GM18868 (cell line): Measurements from ENCODE around the gene CELF2.
A peak's percentile ranks its signal among the peaks of the same experiment; 100 is the strongest.

Source experiments
- ATAC-seq: cut with Tn5 transposase; IDR thresholded peaks from one replicate; pipeline ENCODE4 v1.9.1; 2021; ENCODE audit warnings: mild to moderate bottlenecking, moderate library complexity; ENCODE audit not compliant: unreplicated experiment

Gene CELF2

DNA sequence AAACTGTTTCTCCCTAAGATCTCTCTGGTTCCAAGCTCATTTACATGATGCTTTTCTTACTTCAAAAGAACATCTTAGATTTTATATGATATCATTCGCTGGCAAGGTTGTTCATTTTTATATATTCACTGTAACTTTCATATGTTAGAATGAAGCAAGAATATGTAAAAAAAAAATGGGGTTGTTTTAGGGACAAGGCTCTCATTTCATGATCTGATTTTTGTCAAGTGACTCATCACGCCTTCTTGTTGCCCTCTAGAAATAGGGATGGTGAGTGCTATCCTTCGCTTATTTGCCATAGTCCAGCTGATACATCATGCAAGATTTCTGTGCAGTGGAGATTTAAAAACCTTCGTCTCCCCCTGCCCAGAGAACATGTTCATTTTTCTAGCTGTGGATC is 14.0 kb upstream of the CELF2 start:
- ATAC-seq, result no peak

DNA sequence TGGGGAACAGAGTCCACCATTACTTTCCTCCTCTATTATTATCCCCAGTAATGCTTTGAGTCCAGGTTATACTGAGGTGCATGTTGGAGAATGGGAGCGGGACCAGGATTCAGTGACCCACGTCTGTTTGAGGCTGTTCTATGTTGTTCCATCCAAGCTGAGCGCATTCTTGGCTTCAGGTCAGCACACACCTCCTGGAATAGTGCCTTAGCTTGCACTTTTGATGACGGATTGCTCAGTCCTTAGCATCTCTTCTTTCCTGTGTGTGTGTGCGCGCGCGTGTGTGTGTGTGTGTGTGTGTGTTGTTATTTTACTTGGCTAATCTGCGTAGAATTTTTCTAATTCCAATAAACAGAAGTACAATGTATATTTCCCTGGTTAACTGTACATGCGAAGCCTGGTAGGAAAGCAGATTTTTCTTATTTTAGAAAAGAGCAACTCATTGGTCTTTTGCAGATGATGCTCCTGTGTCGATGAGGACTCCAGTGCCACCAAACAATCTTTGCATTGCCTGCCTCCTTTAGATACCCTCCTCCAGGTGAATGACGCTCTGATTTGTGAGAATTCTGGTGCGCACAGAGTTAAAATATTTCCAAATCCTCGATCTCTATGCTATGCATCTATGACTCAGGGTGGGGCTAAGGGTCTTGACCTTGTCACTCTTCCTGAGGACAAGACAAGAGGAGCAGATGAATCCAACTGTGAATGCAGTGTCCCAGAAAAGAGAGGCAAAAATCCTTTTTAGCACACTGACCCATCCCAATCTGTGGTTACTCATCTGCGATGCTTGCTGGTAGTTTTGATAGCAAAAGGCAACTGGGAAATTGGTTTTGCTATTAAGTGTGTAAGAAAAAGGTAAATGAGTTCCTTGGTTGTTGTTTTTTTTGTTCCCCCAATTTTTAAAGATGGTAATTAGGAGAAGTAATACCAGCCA is 13.3 kb upstream of the CELF2 start:
- ATAC-seq, result no peak

DNA sequence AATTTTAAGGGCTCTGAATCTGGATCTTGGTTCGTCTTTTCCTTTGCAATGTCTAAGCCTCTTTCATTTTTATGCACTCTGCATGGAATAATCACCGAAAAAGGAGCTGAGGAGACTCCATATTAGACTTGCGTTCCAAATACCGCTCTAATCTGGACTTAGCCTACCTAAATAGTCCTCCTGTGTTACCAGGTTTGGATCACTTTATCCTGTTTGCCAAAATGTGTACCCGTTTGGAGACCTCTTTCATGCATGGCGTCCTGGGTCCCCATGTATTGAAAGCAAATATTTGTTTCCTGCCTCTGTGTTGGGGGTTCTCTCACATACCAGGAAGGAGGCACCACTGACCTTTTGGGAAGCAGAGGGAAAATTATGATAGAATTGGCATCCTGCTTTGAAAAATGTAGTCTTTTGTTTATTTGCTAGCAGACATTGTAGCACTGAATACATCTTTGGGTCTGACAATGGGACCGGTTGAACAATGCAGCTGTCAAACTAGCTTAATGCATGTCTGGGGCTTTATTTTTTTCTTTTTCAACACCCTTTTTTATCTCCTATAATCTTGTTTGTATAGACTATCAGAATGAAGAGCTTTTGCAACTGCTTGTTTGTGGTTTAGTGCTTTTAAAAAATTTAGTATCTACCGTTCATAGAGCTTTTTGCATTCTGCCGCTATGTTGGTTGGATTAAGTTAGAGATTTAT is 11.8 kb upstream of the CELF2 start:
- ATAC-seq, result no peak

DNA sequence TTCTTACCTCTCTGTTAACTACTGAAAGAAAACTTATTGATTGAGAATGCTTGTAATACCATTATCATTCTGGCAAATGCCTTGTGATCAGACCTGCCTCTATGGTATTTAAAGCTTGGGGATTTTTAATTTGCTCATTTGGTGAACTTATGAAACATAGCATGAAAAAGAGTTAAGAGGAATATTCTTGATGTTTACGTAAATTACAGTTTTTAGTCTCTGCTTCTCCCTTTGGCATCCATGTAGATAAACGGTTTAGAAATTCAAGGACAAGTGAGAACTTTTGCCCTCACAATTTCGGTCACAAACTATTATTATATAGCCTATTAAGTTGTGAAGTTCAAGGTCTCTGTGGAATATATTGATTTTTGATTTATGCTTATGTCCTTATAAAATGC is 11.2 kb upstream of the CELF2 start:
- no peak for ATAC-seq

DNA sequence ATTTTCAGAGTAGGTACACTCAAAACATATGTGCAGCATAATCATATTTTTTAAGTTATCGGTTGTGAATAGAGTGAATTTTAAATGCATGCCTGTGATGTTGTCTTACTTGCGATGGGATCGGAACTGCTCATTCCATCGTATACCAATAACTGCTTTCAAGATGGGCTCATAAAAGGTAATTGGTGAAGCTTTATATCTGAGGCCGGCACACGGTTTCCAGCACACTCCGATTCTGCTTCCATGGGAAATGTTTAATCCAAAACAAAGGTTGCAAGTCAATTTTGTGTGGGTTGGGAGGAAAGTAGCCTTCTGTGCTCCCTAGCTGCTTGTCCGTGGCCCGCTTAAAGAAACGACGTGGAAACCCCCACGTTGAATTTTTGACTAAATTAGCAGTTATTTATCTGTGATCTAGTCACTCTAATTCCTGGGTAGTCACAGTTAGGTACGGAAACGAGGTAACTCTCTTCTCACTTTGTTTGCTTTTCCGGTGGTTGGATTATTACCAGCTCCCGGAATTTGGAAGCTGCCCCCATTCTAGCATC is 10.1 kb upstream of the CELF2 start:
- ATAC-seq, result no peak

DNA sequence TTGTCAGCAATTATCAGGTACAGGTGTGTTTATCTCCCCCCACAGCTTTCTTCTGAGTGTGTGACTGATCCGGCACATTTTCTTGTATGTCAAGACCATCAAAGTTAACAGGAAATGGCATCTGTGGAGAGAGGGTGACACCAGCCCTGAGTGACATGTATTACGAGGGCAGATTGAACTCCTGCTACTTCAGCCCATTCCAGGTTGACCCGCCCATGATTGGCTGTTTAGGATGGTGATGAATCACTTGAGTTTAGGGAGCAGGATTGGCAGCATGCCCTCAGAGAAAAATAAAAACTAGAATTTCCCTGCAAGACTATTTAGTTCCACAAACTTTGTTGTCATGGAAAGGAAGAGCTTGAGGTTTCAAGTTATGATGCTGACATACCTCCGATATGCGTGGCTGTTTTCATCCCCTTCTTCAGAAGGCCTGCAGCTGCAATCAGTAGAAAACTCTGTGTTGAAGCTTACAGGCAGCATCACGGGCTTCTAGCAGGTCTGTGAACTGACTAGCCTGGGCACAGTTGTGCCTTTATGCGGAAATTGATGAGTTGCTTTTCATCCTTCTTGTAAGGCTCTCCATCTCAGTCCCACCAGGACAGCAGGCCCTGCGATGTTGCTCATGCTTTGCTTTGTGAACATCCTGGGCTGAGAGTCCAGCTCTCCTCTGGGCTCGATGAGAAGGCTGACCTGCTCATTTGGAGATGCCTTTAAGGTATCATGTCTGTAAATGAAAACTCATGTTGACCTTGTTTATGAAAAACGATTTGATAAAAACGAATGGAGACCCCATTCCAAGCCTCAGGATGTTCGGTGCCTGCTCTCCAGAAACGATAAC is 8.0 kb upstream of the CELF2 start:
- ATAC-seq, result no peak

DNA sequence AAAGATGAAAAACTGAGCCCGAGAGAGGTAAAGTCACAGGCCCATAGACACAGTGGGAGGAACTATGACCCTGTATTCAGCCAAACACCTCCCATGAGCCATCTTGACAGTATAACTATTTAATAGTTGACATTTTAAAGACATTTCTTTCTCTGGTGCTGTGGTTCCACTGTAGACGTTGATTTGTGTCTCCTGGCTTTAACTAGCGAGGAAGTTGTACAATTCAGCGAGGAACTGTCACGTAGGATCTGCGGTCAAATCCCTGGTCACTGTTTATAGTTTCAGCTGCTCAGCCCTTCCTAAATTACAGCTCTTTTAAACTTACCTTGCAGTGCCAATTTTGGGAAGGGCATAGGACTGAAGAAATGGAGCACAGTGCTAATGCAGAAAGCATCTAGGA is 7.1 kb upstream of the CELF2 start:
- ATAC-seq, result no peak

DNA sequence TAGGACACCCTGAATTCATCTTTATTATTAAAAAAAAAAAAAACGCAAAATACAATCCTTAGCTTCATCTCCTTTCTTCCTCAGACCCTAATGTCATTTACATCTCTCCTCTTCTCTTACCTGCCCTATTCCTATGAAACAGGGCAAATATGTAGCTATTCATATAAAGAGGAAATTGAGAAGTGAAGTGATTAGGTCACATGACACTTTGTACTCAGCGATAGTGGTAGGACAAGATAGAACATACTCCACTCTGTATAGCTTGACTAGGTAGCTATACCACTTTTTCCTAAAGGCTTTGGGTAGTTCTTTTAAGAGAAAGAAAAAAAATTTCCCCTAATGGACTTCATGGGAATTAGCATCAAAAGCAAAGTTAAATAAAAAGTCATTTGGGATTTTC is 6.2 kb upstream of the CELF2 start:
- no peak for ATAC-seq

DNA sequence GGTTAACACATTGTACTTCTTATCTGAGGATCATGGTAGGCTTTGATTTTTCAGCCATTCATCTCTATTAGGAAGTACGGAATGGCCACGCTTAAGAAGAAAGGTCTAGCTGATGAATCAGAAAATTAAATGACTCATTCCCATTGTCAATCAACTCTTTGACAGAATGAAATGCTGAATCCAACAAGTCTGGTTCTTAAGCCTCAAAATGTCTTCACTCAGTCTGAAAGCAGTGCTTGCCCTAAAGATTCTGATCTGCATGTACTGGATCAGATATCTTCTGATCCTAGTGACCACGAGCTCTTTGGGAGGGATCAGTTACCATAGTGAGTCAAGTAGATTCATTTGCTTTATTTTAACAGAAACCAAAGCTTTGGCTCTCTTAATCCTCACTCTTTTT is 5.7 kb upstream of the CELF2 start:
- no peak for ATAC-seq

DNA sequence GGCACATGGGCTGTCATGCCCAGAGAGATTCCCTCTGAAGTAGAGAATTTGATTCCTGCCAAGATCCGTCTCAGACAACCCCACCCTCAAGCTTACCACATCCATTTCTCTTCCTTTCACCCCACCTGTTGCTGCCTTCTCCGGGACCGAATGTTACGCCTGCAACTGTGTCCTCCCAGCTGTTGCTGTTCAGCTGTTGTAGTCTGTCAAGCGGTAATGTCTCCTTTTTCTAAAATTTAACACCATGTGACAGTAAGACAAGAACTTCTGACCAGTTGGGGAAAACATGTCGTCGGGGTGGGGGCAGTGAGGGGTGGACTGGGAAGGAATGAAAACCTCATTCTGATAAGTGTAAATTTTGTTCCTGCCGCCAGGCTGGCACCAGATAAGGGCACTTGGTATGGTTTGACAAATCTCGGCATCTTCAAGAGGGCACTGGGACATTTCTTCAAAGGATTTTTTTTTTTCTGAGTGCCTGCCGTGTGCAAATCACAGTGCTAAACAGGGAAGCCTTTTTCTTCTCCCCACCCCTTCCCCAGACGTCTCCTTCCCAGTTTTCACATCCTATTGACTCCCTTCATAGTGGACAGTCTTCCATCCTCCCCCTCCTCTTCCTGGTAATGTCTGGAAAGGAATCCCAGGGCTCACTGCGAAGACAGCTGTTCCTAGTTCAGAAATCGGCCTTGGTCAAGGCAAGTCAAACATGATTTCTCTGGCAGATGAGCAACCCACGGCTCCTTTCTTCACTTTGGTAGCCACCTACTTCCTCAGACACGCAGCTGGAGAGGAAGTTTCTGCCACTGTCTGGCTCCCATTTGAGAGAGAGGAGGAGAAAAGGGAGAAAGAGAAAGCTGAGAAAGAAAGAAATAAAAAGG is 5.0 kb upstream of the CELF2 start:
- no peak for ATAC-seq

DNA sequence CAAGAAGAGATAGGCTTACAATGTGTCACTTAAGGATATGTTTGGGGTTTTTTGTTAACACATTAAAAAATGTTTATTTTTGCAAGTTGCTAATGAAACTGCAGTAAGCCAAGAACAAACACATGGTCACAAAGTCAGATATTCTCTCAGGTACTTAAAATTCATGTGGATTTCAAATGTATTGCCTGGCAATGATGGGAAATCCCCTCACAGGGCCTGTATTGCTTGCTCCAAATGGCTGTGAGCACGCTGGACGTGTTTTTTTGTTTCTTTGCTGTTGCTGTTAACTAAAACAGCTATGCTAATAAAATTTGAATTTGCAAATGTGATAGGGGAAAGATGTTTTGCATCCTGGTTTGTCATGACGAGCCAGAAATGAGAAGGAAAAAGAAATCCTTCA is 3.8 kb upstream of the CELF2 start:
- no peak for ATAC-seq

DNA sequence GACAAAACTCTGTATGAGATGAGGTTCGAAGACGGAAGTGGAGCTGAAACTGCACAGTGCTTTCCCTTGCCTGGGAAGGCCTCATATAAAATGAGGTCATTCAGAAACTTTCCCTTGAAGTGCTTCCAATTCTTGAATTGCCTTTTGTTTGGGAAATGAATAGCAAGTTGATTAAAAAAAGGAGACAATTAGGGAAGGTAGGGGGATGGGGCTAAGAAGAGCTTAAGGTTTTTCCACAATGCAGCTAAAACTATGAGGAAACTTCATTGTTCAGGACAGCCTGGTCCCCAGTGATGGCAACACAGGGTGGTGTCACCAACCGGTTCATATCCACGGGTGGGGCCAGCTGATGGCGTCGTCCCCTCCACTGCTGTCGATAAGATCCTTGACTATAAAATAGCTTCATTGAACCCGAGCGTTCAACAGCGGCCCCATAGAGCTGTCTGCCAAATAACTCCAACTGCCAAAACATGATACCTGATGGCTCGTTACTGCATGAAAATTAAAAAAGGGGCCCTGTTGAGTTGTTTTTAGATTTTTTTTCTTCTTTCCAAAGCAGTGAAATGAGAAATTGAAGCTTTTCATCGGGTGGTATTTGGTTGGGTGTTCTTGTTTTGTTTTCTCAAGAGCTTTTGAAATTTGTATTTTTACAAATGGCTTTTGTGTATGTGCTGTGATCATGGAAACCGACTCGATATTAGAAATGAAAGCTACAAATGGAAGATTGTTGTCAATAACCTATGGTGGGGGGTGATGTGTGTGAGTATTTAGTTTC is 2.8 kb upstream of the CELF2 start:
- ATAC-seq, result no peak

DNA sequence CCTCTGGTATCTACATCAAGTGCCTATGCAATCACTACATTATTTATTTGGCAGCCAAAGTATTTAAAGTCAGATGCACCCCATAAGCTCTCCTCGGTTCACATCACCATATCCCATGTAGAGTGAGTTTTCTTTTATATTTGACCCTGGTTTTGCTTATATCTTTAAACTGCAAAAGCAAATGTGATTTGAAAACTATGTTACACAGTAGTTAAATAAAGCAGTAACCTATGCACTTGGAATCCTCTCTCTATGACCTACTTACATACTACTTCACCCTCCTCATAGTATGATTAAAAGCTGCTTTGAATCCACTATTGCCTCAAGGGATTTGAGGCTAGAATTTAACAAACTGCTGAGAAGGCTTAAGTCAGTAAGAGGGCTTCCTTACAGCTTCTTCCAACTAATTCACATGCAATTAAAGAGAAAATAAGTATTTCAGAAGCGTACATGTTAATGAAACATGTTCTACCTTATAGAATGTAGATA is 2.2 kb upstream of the CELF2 start:
- ATAC-seq, result no peak

DNA sequence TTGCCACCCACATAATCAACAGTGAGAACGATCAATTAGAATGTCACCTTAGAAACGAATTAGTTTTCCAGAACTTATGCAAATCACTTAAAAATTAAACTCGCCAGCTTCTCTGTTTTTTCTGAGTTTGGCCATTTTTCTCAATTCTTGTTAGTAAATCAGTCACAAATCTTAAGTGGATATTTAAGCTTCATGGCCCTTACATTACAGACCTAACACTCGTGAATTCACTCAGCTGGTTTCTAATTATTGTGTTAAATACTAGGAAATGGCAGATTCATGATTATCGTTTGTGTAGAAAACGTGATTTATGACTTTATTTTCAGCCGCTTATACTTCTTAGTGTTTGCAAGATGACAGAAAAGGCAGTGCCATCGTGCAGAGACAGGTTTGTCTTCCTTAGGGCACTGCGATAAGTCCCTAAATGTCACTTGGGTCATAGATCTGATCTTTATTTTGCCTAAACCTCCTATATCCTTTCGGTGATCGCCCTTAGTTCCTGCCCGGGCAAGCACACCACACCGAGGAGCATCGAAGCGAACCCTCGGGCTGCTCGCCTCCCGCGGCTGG is 587 bp upstream of the CELF2 start:
- ATAC-seq, result peak; percentile 50

DNA sequence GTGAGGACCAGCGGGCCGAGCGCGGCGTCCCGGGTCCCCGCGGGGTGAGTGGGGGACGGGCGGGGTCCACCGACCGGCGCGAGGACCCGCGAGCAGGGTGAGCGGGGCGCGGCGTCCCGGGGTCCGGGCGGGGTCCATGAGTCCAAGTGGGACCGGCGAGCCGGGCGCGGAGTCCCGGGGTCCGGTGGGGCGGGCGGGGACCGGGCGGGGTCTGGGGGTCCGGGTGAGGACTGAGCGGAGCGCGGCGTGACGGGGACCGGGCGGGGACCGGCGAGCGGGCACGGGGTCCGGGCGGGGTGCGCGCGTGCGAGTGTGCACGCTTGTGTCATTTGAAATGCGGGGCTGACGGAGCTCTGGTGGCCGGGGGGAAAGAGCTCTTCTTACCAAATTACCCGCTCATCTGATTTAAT is 765 bp downstream of the CELF2 start:
- ATAC-seq, result peak; percentile 11

DNA sequence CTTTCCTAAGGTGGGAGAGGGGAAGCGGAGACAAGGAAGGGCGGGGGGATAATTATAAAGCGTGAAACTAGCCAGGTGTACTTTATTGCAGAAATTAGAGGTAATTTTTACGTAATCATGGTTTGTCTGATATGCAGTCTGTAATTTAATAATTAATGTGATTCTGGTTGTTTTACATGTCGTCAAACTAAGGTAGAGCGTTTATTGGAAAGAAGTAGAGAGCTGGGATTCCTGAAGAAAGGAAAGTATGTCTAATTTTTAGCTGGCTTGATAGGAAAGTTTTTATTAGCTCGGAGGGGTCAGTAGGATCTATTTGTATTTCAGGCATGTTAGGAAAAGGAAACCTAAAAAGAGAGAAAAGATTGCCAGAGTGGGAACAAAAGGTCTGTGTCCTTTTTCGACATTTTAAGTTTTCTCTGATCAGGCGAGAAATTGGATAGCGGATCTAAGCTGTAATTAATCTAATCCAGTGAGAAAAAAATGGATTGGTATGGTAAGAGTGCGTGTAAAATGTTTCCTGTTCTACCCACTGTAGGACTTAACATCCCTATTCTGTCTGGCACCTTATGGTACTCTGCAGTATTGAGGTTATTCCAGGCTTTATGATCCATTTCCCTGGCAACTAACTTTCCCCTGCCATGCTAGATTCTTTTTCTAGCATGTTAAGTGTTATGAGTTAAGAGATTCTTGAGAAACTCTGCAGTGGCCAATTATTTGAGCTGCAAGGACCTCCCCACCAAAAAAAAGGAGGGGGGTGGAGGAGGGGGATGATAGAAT is 1.4 kb downstream of the CELF2 start:
- ATAC-seq, result no peak

DNA sequence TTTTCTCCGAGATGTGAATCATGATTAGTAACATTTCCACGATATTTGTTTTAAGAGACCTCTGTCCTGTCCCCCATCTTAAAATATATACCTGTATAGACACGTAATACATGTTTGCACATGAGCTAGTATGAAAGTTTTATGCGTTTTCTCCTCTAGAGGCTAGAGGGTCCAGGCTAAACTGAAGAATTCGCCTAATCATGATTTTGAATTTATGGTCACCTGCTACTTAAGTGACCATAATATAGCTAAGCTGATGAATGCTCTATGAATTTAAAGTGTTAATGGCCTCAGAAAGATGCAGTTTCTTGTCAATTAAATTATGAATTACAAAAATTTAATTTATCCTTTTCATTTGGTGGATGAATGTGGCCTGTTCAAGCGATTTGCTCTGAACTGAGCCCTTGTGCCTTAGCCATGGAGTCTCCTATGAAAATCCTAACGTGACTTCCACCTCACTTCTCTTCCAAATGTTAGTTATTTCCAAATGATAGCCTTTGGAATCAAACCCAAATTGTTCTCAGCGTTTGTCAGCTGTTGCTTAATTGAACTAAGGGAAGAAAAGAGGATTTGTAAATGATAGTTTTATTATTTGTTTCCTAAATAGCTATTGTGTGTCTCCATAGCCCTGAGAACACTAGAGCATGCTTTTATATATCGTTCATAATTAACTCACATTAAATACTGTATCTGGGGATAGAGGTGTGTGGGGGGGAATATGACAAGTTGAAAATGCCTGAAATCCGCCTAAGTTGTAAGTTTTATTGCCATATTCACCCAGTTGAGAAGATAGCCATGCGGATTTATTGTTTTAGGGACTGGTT is 2.3 kb downstream of the CELF2 start:
- ATAC-seq, result no peak
